ENCODE results near the gene AKNAD1.

Gene AKNAD1

DNA sequence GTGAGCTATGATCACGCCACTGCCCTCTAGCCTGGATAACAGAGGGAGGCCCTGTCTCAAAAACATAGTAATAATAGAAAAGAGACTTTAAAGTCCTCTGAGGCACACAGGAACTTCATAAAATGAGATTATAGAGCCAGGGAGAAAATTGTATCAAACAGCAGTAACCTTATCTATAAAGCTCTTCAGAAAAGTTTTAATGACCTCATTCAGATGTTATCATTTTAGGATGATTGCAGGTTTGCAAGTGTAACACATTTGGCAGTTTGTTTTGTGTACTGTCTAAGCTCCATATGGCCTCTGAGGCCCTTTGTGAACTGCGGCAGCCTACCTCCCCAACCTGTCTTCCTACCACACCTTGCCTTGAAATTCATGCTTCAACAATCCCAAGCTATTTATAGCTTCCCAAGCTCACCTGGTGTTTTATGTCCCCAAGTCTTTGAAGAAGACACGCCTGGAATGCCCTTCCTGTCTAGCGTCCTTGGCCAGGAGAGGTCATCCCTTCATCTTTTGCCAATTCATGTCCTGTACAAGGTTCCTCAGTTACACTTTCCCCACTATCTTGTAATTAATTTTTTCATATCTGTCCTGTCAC is 8.5 kb upstream of the AKNAD1 start:
- no peak for DNase-seq (ENCODE audit: low read depth, low spot score)

DNA sequence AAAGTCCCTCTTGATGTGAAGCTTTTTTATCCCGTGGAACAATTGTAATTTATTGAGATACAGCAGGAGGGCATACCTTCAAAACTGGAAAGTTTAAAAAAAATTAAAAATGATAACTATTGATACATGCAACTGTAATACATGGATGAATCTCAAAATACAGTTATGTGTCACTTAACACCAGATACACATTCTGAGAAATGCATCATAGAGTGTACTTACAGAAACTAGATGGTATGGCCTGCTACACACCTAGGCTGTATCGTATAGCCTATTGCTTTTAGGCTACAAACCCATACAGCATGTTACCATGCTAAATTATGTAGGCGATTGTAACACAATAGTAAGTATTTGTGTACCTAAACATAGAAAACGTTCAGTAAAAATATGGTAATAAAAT is 7.1 kb upstream of the AKNAD1 start:
- no peak for DNase-seq (ENCODE audit: low read depth, low spot score)

DNA sequence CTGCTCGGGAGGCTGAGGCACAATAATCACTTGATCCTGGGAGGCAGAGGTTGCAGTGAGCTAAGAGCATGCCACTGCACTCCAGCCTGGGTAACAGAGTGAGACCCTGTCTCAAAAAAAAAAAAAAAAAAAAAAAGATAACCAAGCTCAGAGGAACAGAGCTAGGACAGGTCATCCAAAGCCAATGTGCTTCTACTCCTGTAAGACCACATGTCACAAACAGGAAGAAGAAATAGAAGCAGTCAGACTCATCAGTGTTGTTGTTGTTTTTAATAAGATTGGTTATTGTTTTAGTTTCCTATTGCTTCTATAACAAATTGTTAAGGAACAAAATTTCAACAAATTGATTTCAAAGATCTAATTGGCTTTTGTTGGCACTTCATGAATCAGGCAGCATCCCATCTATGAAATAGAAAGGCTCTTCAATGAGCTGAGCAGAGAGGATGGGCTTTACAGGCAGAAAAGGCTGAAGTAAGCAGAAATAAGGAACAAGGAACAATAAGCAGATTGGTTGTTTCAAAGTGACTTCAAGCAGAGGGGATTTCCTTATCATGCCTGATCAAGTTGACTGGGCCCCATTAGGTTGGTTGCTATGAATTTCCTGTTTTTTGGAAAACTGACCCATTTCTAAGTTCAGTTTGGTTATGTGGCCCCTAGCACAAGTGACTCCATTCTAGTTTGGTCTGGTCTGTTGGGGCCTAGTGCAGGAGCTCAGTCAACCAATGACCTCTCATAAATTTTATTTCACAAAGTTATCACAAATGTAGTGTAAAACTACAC is 6.0 kb upstream of the AKNAD1 start:
- DNase-seq (ENCODE audit: low read depth, low spot score), result no peak

DNA sequence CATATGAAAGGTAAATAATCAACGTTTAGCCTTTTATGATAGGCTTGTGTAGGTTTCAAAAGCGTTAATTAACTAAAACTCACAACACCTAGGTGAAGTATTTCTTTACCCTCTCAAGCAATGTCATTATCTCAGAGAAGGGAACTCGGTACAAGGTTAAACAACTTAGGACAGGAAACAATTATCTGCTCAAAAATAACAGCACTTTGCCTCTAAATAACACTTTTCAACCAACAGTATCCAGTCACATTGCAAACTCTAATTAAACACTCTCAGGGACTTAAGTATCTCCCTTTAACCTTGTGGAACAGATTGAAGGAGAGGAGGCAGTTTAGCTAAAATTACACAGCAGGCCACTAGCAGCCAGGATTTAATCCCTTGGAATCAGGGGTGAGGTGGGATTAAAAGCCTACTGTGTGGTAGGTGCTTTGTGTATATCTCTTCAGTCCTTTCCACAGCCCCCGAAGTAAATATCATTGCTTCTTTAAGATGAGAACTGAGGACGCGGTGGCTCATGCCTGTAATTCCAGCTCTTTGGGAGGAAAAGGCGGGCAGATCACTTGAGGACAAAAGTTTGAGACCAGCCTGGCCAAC is 5.2 kb upstream of the AKNAD1 start:
- DNase-seq (ENCODE audit: low read depth, low spot score), result no peak

DNA sequence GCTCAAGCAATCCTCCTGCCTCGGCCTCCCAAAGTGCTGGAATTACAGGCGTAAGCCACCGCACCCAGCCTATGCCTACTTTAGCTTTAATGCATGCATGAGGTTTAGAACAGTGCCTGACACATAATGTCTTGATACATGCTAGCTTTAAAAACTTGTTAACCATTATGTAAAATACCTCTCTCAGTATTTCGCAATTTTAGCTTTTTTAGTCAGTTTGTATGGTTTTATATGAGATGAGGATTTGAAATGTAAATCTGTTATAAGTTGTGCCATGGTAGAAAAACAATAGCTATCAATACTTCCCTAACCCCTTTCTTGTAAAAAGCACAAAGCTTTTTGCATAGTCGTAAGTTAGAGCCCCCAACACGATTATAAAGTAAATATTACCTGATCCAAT is 4.7 kb upstream of the AKNAD1 start:
- DNase-seq (ENCODE audit: low read depth, low spot score), result no peak

DNA sequence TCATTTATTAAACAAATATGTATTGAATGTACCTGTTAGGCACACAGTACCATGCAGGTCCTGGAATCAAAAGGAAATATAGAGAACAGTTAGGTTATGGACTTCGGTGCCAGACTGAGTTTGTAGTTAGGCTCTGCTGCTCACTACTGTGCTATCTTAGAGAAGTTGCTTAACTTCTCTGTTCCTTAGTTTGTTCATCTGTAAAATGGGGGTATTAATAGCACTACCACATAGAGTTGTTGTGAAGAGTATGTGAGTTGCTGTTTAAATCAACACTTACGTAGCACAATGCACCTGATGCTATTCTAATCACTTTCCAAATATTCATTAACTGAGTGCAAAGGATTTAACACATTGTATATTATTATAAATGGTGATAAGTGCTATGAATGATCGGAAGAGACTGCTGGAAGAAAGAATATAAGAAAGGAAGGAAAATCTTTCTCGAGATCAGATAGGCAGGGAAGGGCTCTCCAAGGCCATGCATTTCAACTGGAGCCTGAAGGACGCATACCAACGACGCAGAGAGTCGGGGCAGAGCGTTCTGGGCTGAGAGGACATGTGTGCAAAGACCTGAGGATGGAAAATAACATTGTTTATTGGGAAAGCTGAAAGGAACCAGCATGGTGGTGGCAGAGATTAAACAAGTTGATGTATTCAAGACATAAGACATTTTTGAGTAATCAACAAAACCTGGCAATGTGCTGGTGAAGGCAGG is 3.5 kb upstream of the AKNAD1 start:
- no peak for DNase-seq (ENCODE audit: low read depth, low spot score)

DNA sequence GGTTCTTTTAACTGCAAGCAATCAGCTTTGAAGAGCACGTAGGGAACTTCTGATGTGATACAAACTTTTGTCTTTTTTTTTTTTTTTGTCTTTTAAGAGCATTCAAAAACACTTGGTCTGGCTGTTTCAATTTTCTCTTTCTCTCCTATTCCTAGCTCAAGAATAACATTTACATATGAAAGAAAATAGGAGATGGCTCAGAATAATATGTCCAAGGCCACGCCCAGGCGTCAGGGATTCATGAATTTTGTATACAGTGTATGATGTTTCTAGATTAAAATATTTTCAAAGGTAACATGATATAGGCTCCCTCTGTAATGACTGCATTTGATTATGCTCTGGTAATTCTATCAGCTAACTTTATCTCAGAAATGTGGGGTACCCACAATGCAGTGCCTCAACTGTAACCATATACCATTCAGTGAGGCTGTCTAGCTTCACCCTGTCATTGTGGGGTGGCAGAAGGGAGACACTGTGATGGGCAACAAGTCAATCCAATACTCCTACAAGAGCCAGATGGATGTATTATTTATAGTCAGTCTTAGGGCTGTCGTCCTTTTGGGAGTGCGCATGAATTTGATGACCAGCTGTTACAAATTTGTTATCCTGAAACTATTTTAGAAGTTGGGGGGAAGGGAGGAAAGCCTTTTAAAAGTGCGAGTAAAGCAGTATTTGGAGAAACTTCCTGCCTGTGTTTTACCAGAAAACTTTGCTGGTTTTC is 1.5 kb upstream of the AKNAD1 start:
- DNase-seq (ENCODE audit: low read depth, low spot score), result no peak

DNA sequence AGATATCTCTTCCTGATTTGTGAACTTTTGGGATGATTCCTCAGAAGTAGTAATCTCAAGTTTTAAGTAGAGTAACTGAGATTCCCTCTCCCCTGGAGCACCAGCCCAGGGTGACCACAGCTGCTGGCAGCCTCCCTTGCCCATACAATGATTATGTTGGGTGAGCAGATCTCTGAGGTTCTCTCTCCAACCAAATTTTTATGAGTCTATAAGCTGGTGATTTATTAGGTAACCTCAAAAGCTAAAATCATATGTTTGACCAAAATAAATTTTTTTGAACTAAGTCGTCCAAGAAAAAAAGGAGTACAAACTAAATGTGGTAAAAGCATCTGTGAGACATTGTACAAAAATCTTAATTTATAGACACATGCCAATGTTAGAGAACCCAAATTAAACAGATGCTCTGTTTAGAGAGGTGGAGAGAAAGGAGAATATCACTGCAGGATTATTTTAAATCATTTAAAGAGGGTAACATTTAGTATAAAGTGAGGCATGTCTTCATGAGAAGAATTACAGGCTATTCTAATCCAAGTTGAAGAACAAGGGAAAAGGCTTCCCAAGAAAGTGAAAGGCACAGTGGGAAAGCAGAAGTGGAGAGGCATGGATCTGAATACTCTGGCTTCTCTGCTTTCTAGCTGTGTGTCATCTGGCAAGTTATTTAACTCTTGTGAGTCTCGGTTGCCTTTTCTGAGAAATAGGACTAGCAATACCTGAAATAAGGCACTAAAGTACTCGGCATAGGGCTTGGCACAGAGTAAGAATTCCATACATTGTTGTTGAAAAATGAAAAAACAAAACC is 2.5 kb downstream of the AKNAD1 start:
- DNase-seq (ENCODE audit: low read depth, low spot score), result no peak

DNA sequence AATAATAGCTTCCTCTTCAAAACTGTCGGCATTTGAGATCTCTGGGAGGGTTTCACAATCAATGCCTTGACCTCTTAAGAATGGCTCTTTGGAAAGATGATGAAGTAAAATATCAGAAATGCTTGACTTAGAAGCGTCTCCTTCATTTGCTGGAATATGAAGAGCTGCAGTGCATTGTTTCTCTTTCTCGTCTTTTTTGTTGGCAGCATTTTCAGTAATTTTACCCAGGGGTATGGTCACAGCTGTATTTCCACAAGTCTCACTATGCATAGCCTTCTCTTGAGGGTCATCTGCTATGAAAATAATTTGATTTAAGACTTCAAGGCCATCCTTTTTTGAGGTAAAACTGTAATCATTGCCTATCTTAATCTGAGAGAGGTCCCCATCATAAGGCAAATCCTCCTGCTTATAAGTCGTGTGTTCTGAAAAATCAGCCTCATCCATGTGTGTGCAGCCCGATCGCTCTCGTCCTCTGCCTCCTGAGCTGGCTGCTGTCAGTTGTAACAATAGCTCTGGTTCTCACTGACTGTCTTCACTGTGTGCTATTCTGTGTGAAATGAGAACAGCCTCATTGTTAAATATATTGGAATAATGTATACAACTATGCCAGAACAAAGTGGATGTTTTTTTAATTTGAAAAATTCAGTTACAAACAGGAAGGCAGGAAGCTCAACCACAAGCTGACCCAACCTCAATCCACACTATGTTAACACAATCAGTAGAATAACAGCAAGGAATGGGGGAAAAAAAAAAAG is 4.5 kb downstream of the AKNAD1 start:
- no peak for DNase-seq (ENCODE audit: low read depth, low spot score)

DNA sequence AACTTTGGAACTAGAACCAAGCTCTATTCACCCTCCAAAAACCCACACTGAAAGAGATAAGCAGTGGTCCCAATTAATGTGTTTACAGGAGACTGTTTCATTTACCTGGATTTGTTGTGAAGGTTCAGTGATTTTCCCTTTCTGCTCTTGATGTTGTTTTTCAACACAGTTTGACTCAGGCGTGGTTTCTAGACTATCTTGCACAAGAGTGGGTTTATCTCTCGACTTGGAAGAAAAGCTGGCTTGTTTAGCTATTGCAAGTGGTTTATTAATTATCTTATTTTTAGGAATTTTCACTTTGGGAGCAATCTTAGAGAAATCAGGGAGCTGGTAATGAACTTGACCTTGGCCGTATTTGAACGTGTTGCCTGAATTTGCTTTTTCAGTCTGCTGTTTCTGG is 5.3 kb downstream of the AKNAD1 start:
- no peak for DNase-seq (ENCODE audit: low read depth, low spot score)

DNA sequence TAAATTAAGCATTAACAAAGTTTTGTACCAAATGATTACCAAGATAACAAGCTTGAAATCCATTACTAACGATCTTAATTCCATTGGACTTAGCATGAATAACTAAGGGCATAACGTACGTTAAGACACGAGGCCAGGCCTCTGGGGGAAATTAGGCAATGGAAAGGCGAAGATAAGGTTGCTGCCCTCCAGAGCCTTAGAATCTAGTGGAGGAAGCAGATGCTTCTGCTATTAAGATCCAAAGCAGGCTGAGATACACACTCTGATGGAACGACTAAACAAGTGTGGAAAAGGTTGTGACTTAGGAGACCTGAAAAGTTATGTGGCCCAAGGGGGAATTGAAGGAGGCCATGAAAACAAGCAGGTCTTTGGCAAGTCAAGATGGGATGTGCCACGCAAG is 6.0 kb downstream of the AKNAD1 start:
- DNase-seq (ENCODE audit: low read depth, low spot score), result no peak

DNA sequence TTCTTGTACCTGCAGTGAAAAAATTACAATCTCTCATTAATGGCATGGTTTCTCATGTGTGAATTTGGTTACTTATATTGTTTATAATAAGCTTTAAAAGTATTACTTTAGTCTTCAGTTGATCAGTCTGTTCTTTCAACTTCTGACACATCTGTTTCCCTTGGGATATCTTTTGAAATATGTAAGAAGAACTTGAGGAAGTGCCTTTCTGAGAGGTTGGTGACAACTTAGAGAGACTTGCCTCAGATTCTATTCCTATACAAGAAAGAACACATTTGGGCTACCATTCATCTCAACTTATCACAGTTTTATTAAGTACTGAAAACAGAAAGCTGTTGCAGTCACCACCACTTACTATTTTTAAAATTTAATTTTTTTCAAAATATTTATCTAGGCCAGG is 8.1 kb downstream of the AKNAD1 start:
- DNase-seq (ENCODE audit: low read depth, low spot score), result no peak

DNA sequence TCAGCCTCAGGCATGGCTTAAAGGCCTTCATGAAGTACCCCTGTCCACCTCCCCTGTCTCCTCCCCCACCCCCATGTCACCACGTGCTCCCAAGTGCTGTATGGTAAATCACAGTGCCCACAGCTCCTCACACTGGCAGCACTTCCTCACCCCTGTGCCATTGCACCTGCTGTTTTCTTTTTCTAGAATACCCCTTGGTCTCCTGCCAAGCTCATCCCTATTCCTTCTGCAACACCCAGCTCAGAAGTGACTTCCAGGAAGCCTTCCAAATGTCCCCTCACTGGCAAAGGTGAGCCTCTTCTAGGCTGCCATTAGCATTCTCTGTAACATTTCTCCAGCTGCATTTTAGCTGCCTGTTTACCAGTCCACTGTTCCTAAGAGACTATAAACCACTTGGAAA is 9.4 kb downstream of the AKNAD1 start:
- no peak for DNase-seq (ENCODE audit: low read depth, low spot score)

DNA sequence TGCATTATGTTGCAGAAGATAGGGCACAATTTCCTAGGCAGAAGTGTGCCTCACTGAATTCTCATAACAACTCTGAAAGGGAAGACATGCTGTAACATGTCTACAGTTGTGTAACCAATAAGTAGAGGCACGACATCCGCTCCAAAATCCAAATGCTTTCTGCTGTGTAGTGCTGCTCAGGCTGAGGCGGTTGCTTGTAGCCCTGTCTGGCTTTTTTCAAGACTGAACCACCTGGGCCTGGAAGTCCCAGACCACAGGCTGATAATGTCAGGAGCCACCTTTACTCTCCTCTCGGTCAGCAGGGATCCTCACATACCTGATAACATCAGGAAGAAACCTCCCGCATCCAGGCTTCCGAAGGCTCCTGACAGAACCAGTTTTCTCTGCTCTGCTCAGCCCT is 10.9 kb downstream of the AKNAD1 start:
- DNase-seq (ENCODE audit: low read depth, low spot score), result no peak

DNA sequence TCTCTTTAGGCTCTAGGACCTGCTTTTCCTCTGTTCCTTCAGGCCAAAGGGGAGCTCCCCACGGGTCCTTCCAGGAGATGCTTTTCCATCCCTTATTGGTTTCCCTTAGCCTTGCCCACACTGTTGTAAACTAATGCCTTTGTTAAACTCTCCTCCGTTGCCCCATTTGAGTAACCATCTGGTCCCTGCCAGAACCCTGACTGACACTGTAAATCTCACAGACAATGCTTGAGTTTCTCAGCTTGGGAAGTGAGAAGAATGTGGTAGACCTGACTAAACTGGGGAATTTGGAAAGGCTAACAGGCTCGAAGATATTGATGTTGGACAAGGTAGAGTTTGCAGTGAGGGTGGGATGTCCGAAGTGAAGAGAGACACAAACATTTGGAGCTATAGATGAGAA is 11.4 kb downstream of the AKNAD1 start:
- no peak for DNase-seq (ENCODE audit: low read depth, low spot score)

DNA sequence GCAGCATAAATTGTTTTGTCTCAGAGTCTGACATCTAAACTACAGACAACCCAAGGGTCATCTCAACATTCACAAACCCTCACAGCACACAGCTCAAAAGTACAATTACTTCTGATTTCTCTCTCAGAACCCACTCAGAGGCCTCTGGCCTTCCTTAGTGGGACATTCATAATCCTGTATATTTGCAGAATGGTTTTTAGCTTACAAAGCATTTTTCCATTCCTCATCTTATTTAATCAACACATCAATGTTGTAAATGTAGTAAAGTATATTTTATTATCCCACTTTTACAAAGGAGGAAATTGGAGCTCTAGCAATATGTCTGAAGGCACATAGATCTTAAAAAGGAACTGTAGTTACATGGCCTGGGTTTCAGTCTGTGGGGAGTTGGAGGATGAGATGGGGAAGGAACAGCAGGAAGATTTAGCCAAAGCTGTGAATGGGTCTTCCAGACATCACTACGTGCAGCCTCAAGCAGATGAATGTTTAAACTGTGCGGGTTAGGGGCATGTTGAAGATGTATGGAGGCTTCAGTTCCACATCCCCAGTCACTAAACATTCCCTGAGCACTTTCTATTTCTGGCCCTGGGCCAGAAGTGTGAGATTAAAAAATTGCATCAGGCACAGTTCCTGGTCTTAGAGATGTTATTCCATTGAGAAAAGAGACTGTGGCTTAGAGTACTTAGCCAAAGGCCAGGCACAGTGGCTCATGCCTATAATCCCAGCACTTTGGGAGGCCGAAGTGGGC is 13.3 kb downstream of the AKNAD1 start:
- no peak for DNase-seq (ENCODE audit: low read depth, low spot score)

DNA sequence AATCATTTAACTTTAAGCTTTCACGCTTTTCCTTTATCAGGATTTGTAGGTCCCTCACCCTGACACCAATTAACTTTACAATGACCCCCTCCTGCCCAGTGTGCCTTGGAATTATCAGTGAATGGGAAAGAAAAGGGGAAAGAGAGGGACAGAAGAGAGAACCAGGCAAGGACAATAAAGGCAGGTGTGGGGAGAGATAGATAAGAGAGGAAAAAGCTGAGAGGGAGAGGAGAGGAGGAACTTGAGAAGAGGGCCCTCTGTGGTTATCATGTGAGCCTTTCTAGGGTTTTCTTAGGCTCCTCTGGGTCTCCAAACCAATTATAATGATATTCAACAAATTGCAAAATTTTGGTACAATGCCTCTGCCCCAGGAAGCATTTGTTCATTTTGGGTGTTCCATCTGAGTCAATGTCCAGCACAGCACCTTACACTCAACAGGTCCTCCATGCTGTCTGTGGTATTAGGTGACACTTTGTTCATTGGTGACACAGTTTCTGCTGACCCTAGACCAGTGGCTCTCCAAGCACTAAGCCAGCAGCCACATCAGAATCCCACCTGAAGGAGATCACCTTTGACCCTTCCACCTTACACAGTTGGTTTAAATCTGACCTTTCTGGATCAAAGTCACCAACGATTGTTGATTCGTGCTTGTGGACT is 14.2 kb downstream of the AKNAD1 start:
- no peak for DNase-seq (ENCODE audit: low read depth, low spot score)

DNA sequence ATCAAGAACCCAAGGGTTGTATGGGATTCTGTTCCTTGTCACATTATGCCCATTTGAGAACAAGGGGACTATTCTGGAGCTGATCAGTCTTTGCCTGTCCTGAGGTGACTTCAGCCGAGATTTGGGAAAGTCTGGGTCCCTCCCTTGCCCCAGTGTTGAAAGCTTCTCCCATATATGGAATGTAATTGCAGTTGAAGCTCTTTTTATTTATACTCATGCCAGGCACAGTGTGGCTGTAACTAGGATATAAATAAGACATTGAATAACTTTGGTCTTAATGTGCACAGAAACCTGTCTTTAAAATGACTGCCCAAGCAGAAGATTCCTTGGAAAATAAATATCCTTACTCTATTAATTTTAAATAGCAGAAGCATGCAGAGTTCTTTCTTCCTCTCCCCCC is 15.2 kb downstream of the AKNAD1 start:
- DNase-seq (ENCODE audit: low read depth, low spot score), result no peak

DNA sequence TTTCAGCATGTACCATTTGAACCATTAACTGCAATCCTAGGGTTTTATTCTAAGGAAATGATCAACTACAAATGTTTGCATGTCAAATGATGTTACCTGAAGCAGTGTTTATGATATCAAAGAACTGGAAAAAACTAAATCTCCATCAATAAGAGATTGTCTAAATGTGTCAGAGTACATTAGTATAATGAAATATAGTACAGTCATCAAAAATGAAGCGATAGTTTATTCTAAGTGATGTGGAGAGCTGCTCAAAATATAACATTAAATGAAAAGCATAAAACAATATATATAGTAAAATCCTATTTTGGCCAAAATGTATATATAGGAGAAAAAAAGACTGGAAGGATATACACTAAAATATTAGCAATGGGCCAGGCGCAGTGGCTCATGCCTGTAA is 24.0 kb downstream of the AKNAD1 start:
- no peak for DNase-seq (ENCODE audit: low read depth, low spot score)
